Left ventricle myocardium superior (tissue), 1 donor: Measurements from ENCODE around the gene NBEA. TPM values are rescaled to one million over a fixed set of nuclear protein-coding genes. Genes with fewer than 3 reads are reported as not detected.
"Not testable (repeated sequence)": the region's sequence is repeated elsewhere in the genome, so short reads cannot be mapped to it uniquely, and the experiment has no call there.

Experiments
- ATAC-seq: fragments of 200-7000 bp; cut with Tn5 transposase; one replicate; pipeline ENCODE4 v1.9.1; 2020; ENCODE audit warnings: mild to moderate bottlenecking, moderate library complexity
- DNase-seq: peaks from one replicate; pipeline ENCODE4 v3.0.0-alpha.2; 2020
- intact Hi-C: fragments of 100-400 bp; cut with micrococcal nuclease; formaldehyde crosslinking; loops from one replicate; pipeline ENCODE4 v1.11.0; 2022
- total RNA-seq: library from RNA; stranded (reverse); fragmentation: NEBNext Ultra II Directional; extraction: Animal tissue kit (Norgen Biotek cat#: 25700); gene quantifications from one replicate; pipeline ENCODE4 v1.2.1, GENCODE V29; 2021
- donor health status: DM: no; HTN: yes; CAD: no; lungs with severe emphysema.

NBEA gene
- total RNA-seq, 1 donor from 2014 or later, result 20.7 TPM

GRCh38 chr13:35028338-35028867 lies 86.3 kb downstream of the NBEA start:
- ATAC-seq (no peak), DNase-seq (no peak)
- intact Hi-C loops, result no loop called here

DNA sequence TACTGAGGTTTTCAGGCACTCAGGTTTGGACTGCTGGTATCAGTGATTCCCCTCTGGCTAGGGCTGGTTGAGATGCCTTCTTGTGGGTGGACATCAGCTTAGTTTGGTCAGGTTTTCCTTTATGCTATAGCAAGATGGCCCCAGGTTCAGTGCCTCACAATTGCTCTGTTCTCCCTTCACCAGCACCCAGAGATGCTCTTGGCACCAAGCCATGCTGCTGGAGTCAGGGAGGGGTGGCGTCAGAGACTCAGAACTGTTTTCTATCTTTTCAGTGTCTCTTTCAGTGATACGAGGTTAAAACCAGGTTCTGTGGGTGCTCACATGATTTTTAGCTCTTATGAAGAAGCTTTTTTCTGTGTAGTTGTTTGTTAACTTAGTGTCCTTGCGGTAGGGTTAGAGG lies 96.9 kb downstream of the NBEA start:
- no peak for DNase-seq
- intact Hi-C loops, result no loop called here
- no peak for ATAC-seq

DNA sequence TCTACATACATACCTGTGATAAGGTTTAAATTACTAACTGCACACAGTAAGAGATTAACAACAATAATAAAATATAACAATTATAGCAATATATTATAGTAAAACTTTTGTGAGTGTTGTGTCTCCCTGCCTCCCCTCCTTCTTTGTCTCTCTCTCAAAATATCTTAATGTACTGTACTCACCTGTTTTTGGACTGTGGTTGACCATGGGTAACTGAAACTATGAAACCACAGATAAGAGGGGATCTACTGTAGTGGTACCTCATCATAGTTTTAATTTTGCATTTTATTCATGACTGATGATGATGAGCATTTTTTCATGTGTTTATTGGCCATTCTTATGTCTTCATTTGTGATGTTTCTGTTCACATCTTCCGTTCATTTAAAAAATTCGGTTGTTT lies 104.5 kb downstream of the NBEA start:
- DNase-seq (no peak), ATAC-seq (no peak)
- intact Hi-C loops, result no loop called here

GRCh38 chr13:35055705-35056104 lies 113.6 kb downstream of the NBEA start:
- DNase-seq (no peak), ATAC-seq (no peak)
- intact Hi-C loops, result no loop called here

GRCh38 chr13:35057858-35058257 lies 115.8 kb downstream of the NBEA start:
- intact Hi-C loops, result no loop called here
- DNase-seq (no peak), ATAC-seq (no peak)

DNA sequence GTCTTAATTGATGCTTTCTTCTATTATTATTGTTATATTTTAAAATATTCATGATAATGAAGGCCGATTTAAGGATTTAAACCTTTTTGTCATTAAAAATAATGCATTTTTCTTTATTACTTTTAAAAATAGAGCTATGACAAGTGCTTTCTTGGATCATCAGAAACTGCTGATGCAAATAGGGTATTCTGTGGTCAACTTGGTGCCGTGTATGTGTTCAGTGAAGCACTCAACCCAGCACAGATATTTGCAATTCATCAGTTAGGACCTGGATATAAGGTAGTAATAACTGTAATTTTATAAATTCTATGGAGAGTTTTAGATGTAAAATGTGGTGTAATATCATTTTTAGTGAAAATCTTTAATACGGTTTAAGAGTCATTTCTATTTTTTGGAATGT lies 116.5 kb downstream of the NBEA start:
- DNase-seq, intact Hi-C loops, ATAC-seq: not testable (repeated sequence)

DNA sequence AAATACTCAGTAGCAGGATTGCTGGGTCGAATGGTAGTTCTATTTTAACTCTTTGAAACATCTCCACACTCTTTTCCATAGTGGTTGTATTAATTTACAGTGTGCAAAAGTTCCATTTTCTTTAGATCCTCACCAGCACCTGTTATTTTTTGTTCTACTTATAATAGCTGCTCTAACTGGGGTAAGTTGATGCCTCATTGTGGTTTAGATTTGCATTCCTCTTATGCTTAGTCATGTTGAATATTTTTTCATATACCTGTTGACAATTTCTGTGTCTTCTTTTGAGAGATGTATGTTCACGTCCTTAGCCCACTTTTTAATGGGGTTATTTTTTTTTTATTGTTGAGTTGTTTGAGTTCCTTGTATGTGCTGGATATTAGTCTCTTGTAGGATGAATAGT lies 144.6 kb downstream of the NBEA start:
- DNase-seq (no peak), ATAC-seq (no peak)
- intact Hi-C loops, result no loop called here

- intact Hi-C loops, result no loop called here
- no peak for DNase-seq
- ATAC-seq, result no peak
These were observed 150.2 kb downstream of the NBEA start for GRCh38 chr13:35092251-35092650.

- DNase-seq (no peak), ATAC-seq (no peak)
- intact Hi-C loops, result no loop called here
These were observed 150.7 kb downstream of the NBEA start for GRCh38 chr13:35092751-35093150.

GRCh38 chr13:35093356-35093755 lies 151.3 kb downstream of the NBEA start:
- intact Hi-C loops, result no loop called here
- peak; percentile 39 for ATAC-seq

DNA sequence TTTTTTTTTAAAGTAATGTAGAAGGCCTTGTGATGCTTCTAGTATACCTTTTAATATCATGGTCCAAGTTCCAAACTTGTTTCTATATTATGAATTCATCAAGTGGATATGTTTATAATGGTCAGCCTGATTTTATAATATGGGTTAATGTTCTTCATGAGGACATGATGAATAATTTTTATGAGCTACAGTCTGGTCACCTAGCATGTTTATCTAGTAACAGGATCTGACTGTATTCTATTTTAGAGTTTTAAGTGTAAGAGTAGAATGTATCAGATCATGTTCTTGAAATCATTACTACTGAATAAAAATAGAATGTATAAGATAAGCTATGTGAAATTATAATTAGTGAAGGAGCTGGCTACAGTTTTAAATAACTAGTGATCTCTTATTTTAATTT lies 164.7 kb downstream of the NBEA start:
- ATAC-seq, intact Hi-C loops: not testable (repeated sequence)

More at GRCh38 chr13:35093356-35093755, 151.3 kb downstream of the NBEA start:
- DNase-seq, result no peak

GRCh38 chr13:35107535-35107934 lies 165.5 kb downstream of the NBEA start:
- intact Hi-C loops, result no loop called here
- DNase-seq, result no peak
- no peak for ATAC-seq

More for the DNA sequence above, 164.7 kb downstream of the NBEA start:
- DNase-seq, result not testable (repeated sequence)

DNA sequence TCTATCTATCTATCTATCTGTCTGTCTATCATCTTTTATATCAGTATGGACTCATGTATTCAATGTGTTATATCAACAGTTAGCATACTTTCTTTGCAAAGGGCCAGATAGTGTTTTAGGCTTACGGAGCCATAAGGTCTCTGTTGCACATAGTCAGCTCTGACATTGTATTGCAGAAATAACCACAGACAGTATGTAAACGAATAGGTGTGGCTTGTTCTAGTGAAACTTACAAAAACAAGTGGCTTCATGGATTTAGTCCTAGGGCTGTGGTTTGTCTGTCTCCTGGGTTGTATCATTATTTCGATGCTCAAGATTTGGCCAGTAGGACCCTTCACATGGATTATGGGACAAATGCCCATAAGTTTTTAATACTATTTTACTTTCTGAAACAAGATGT lies 171.5 kb downstream of the NBEA start:
- intact Hi-C loops, ATAC-seq, DNase-seq: not testable (repeated sequence)

- DNase-seq (no peak), ATAC-seq (no peak)
- intact Hi-C loops, result no loop called here
These were observed 185.4 kb downstream of the NBEA start for GRCh38 chr13:35127466-35127865.

GRCh38 chr13:35129500-35129899 lies 187.4 kb downstream of the NBEA start:
- intact Hi-C loops, result no loop called here
- ATAC-seq (no peak), DNase-seq (no peak)

DNA sequence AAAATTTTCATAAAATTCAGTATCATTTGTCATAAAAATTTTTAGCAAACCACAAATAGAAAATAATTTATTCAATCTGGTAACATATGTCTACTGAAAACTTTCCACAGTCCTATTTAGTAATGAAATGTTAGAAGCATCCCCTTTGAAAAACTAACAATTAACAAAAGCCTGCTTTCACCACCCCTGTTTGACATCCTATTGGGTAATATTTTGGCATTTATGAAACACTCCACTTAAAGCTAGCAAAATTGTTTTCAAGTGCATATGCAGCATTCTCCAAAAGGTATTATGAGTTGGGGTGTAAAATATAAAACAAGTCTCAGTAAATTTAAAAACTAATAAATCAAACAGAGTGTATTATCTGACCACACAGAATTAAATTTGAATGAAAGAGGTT lies 189.4 kb downstream of the NBEA start:
- DNase-seq (no peak), ATAC-seq (no peak)
- intact Hi-C loops, result no loop called here

DNA sequence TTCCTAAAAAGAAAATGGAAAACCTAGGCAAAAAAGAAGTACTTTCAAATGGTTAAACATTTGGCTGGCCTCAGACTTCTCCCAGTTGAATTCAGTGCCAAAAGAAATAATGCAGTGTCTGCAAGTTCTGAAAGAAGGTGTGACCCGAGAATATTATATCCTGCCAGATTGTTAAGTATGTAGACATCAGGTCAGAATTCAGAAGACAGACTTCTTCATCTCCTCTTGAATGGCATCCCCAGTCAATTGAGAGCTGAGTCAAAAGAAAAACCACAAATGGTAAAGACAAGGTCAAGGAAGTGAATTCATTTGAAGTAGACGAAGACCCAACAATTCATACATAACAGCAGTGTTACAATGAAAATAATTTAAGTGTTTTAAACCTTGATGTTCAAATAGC lies 194.5 kb downstream of the NBEA start:
- intact Hi-C loops, result no loop called here
- DNase-seq, result no peak
- ATAC-seq, result no peak

DNA sequence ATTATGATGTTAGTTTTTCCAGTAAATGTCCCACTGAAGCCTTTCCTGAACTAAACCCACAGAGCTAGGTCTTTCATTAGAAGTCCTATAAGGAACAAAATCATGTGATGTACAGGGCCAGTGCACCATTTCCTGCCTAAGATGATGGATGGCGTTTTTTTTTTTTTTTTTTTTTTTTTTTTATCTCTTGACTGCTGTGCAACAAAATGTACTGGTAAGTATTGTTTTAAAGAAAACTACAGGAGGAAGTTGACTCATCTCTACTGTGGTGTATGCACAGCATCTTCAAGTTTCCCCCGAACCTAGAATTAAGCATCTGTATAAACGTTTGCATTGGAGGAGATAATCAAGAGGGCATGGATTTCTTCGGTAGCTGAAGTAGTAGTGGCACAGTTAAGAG lies 197.5 kb downstream of the NBEA start:
- ATAC-seq (no peak), DNase-seq (no peak)
- intact Hi-C loops, result no loop called here

DNA sequence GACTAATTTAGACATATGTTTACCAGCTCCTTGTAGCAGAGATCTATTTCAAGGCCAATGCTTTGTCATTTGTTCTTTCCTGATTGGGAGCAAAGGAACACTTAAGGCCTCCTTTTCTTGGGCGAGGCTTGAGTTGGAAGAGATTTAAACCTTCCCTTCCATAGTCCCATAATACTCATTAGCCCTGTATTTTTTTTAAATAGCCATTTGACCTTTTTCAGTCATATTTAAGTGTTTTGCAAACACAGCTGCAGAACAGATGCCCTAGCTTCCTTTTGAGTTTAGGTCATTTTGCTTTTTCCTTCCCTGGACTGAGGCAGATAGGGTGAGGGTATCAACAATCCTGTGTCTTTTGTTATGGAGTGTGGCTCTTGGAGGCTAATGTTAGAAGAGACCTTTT lies 198.3 kb downstream of the NBEA start:
- no peak for ATAC-seq

DNA sequence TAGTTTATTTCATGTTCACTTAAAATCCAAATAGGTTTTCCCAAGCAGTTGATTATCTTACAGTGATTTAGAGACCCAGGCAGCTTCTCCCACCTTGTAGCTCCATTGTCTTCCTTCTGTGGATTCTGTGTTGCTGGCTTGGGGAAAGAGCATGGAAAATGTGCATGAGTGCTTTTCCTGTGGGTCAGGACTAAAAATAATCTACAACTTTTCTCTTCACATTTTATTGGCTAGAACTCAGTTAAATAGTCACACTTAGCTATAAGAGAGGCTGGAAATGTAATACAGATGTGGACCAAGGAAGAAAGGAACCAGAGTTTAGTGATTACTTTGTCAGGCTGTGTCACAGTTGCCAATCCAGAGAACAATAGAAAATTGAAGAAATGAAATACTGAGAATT lies 198.8 kb downstream of the NBEA start:
- ATAC-seq (no peak), DNase-seq (no peak)
- intact Hi-C loops, result no loop called here

More for the DNA sequence above, 198.3 kb downstream of the NBEA start:
- no peak for DNase-seq
- intact Hi-C loops, result no loop called here

DNA sequence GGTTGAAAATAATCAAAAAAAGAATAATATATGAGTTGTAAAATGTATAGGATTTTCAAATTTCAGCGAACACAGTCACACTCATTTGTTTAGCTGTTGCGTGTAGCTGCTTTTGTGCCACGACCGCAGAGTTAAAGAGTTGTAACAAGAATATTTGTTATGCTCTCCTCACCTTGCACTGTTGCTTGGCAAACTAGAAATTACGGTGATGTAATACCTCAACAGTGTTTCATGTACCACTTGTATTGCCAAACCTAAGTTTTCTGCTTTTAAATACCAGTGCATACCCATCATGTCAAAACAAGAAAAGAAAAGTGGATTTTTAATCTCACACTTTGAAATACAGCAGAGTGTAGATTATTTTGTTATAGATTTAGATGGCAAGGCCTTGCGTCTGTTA lies 201.1 kb downstream of the NBEA start:
- intact Hi-C loops, result no loop called here
- no peak for DNase-seq
- no peak for ATAC-seq
